Activated CD4-positive, alpha-beta T cell treated with anti-CD3 and anti-CD28 coated beads, Interleukin-2, Interleukin-6, amounts not matched to agents 100 ng/mL and 50 ng/mL, durations not matched to agents 16 hours and 8 hours (primary cell): Measurements from ENCODE around the gene TUBG1.
A peak's percentile ranks its signal among the peaks of the same experiment; 100 is the strongest.
"Not testable (repeated sequence)": the region's sequence is repeated elsewhere in the genome, so short reads cannot be mapped to it uniquely, and the experiment has no call there.

Experiments used
- DNase-seq: peaks from one replicate; pipeline ENCODE4 v3.0.0-alpha.2; 2020

The TUBG1 gene

GRCh38 chr17:42579794-42580551, 29.5 kb upstream of the TUBG1 start:
- no peak for DNase-seq

DNA sequence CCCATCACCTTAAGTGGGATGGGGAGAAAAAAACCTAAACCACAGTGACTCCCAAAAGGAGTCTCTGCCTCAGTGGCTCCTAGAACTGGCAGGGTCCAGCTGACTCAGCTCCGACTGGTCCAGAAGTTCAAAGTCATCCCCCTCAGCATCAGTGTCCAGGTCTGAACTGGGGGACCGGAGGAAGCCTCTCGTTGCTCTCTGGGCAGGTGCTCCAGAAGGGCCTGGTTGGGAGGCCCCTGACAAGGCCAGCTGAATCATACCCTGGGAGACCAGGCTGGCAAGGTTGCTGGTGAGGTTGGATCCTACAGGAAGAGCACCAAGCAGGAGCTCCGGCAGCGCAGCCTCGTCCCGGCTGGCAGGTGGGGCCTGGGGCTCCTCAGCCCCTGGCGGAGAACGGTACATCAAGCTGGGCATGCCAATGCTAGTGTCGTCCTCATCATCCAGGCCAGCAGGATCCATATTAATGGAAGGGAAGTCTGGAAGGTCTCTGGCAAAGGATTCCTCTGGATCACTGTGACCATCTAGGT, 27.7 kb upstream of the TUBG1 start:
- no peak for DNase-seq

GRCh38 chr17:42584880-42585279, 24.6 kb upstream of the TUBG1 start:
- no peak for DNase-seq

DNA sequence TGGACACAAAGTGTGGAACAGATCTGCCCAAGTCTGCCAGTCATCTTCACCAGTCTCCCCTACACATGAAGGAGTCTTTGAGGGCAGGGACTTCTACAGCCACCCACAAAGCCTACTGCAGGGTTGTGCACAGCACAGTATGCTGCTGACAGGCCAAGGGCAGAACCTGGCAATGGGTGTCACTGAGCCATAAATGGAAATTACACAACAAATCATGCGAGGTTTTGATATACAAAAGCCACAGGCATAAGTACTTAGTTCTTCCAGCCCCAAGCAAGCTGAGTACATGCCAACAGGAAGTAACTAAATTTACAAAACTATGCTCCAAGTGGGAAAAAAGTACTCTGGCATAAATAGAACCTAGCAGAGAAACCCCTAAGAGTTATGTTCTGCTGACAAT, 24.1 kb upstream of the TUBG1 start:
- no peak for DNase-seq

GRCh38 chr17:42586514-42587230, 22.8 kb upstream of the TUBG1 start:
- no peak for DNase-seq

DNA sequence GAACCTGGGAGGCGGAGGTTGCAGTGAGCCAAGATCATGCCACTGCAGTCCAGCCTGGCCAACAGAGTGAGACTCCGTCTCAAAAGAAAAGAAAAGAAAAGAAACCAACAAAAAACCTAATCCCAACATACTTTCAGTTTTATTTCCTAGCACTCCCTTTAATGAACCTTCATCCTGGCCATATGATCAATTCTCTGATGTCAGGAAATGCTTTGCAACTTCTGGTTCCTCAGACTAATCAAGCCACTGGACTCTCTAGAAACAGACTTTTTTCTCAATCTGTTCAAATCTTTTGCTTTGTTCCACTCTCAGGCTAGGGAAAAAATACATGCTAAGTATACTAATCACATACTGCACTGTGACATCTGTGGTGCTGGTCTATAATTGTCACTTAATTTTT, 18.6 kb upstream of the TUBG1 start:
- DNase-seq: no peak

DNA sequence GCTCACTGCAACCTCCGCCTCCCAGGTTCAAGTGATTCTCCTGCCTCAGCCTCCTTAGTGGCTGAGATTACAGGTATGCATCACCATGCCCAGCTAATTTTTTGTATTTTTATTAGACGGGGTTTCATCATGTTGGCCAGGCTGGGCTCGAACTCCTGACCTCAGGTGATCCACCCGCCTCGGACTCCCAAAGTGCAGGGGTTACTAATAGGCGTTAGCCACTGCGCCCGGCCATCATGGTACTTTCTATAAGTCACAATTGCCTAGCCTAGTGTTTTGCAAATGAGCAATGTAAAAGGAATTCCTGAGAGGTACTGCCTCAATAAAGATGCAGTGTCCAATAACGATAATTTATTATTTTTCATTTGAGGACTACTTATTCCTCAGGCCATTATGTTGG, 18.1 kb upstream of the TUBG1 start:
- DNase-seq: no peak

DNA sequence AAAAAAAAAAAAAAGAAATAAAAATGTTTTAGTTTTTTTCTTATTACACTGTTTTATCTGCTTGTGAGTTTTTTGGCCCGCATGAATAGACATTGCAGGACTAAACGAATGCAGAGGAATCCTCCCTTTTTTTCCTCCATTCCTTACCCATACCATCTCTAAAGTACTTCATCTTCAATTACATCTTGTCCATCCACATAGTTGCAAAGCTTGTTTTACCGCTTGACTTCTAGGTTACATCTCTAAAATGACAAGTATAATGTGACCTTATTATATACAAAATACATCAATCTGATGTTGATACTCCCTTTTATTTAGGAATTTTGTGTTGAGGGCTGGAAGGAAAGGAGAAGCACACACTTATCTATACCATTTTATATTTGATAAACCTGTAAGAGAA, 13.1 kb upstream of the TUBG1 start:
- no peak for DNase-seq

- no peak for DNase-seq
Observed at GRCh38 chr17:42598905-42599304, 10.6 kb upstream of the TUBG1 start.

DNA sequence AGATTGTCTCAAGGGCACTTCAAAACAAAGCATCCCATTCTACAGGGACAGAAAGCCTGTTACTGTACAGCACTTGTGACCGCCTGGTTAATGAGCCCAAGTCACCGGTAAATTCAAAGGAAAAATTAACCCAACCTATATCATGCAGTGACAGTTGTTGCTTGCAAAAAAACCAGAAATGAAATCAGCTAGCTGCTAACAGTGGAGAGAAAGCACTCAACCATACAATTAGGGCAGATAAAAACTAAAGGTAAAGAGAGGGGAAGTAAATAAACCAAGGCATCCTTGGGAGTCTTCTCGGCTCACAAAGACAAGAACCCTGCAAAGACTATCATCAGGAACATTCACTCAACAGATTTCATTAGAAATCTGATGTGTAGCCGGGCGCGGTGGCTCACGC, 6.2 kb upstream of the TUBG1 start:
- DNase-seq: no peak

DNA sequence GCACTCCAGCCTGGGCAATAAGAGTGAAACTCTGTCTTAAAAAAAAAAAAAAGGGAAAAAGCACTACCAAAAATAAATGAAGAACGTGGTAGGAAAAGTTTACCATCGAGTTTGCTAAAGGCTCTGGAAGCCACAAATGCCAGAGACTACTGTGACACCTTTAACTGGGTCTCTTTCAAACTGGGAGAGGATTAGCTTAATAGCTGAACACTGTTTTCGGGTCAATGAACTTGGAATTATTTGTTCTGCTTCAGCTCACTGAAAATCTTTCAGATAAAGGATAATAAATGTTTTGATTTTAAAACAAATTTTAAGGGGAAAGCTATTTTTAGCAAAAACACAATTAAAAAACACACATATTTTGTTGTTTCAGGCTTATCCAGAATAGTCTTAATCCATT, 1.7 kb upstream of the TUBG1 start:
- DNase-seq: no peak

DNA sequence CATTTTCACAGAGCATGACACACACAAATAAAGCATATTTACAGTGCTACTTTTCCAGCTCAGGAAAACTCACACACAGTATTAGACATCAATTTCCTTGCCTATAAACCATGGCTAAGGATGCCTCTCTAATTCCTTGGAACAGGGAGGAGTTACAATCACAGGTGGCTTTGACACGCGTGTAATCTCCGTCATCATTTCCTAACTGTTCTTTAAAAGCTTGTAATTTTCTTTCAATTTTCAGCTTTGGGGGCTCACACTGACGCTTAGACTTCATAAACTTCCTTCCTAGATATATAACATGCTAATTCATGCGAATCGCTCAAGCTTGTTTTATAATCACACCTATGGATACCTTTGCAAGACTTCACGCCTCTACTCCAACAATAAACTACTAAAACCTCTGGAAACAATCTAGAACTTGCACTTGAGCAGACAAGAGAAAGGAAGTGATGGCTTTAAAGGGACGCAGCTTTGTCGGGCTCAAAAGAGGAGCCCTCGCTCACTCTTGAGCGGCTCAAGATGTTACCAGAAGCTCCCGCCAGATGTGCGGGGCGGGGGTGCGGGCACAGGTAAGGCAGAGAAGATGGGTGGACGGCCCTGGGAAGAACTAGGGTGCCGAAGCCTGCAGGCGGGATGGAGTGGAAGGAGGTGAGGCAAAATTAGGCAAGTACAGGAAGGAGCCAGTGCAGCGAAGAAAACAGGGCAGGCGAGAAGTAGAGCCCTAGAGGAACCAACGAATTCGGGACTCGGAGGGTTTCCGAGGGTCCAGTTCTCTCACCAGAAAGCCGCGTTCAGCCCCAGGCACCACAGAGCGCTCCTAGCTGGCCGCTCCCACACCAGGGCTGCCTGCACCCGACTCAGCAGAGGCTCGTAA, 940 bp upstream of the TUBG1 start:
- peak; percentile 38 for DNase-seq

DNA sequence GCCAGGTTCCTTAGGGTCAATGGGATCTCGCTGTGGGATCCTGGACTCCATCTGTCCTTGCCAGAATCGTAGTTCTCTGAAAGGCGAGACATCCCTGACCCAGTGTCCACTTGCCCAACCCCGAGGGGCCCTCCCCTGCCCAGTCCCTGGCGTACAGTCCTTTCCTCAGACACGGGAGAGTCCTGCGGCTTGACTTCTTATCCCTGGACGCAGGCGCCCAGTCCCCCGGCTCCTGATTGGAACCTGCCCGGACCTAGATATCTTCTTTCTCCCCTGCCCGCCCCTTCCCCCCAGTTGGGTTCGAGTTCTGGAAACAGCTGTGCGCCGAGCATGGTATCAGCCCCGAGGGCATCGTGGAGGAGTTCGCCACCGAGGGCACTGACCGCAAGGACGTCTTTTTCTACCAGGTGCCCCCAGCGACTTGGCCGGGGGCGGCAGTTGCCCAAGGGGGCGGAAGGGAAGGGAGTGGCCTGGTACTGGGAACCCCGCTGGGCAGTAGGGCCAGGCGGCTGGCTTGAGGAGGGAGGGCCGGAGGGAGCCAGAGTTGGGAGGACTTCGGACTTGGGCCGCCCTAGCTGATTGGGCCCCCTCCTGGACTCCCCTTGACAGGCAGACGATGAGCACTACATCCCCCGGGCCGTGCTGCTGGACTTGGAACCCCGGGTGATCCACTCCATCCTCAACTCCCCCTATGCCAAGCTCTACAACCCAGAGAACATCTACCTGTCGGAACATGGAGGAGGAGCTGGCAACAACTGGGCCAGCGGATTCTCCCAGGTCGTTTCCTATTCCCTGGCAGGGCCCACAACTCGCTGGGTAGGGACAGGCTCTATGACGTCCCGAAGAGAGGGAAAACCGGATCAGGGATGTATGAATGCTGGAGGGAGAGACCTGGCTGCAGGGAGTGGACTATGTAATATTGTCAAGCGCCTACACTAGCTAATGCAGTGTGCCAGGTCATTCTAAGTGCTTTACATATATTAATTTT, 625 bp downstream of the TUBG1 start:
- peak; percentile 18 for DNase-seq

DNA sequence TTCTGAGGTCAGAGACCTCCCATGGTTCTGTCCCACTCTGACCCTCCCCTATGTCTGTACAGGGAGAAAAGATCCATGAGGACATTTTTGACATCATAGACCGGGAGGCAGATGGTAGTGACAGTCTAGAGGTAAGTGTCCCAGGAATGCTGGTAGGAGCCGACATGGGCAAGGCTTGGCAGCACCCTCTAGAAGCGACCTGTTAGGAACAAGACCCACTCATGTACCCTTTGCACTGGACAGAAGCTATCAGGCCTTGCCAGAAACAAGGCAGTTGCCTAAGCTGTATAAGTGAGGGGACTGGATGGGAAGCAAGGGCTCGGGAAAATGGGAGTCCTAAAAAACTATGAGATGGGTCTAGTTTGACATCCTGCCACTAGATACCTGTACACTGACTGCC, 2.5 kb downstream of the TUBG1 start:
- no peak for DNase-seq

- DNase-seq: no peak
Observed at GRCh38 chr17:42613699-42614295, 4.3 kb downstream of the TUBG1 start.

DNA sequence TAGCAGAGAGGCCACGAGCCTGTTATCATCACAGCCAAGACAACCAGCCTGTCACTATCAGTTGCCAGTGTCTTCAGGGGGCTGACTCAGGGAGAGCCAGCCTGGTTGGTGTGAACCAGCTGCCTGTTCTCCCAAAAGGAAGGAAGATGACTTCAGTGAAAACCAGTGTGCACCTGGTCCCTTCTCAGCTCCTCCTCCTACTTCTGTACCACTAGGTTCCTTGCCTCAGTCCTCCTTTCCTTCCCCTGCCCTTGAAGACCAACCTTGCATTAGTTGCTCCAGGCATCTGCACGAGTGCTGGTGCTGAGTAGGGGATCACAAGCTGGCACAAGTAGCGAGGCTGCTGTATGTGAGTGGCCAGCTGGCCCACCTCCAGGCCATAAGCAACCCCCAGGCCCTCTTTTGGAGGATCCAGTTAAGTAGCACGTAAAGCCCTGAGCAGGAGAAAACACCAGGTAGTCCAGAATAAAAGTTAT, 8.5 kb downstream of the TUBG1 start:
- no peak for DNase-seq

GRCh38 chr17:42618442-42619150, 9.1 kb downstream of the TUBG1 start:
- no peak for DNase-seq

GRCh38 chr17:42621987-42622386, 12.5 kb downstream of the TUBG1 start:
- not testable (repeated sequence) for DNase-seq

DNA sequence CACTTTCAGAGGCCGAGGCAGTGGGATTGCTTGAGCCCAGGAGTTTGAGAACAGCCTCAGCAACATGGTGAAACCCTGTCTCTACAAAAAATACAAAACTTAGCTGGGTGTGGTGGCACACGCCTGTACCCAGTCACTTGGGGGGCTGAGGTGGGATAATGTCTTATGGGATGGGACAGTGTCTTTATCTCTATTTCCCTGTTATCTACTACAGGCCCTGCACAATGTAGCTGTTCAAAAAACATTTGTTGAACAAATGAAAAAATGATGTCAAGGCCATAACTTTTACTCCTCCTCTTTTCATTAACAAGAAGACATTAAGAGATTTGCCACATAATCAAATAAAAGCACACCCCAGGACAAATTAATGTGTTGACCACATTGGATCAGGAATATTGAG, 13.8 kb downstream of the TUBG1 start:
- DNase-seq: no peak

GRCh38 chr17:42623732-42624596, 14.5 kb downstream of the TUBG1 start:
- no peak for DNase-seq
